Adrenal gland (tissue), 12 donors: ENCODE data around the gene EYS. TPM values are rescaled to one million over a fixed set of nuclear protein-coding genes. Genes with fewer than 3 reads are reported as not detected.

Experiments used
- DNase-seq, 7 donors: peaks; one replicate each; pipeline ENCODE4 v3.0.0-alpha.2; 2019 to 2020
- H3K27ac ChIP-seq, 5 donors: fragments of 200-600 bp; sonication (generic) in 4 of 5; 1 replicate in 3 of 5; 2 replicates in 2 of 5; pipeline versions ENCODE4 v1.5.1 to v1.8.0; 2016 to 2020; ENCODE audit warnings: mild to moderate bottlenecking in 1 of 5
- H3K27me3 ChIP-seq: fragments of 200-600 bp; 2 replicates; pipeline ENCODE4 v1.8.0; 2021
- H3K36me3 ChIP-seq, 2 donors: fragments of 200-600 bp; replicated peaks in 1 of 2; 1 replicate in 1 of 2; 2 replicates in 1 of 2; pipeline versions ENCODE4 v1.5.1 to v1.8.0; 2018 to 2022
- H3K4me1 ChIP-seq, 2 donors: fragments of 200-600 bp; replicated peaks in 1 of 2; 1 replicate in 1 of 2; 2 replicates in 1 of 2; pipeline versions ENCODE4 v1.5.1 to v1.8.0; 2018 to 2021
- H3K4me3 ChIP-seq, 4 donors: fragments of 200-600 bp; sonication (generic) in 3 of 4; one replicate each; pipeline ENCODE4 v1.5.1; 2016 to 2018
- H3K9me3 ChIP-seq, 3 donors: fragments of 200-600 bp; sonication (generic) in 1 of 3; replicated peaks in 1 of 3; 1 replicate in 2 of 3; 2 replicates in 1 of 3; pipeline versions ENCODE4 v1.5.1 to v1.8.0; 2016 to 2021
- POLR2A ChIP-seq, 2 donors: fragments of 450-650 bp; IDR thresholded peaks; one replicate each; pipeline ENCODE4 v1.6.1; 2017; ENCODE audit warnings: antibody characterized with exemption in 2 of 2, mild to moderate bottlenecking in 2 of 2, moderate library complexity in 1 of 2
- WGBS, 4 donors: extraction: QIAGEN DNeasy Blood & Tissue Kit in 2 of 4; methylation state at CpG; one replicate each; pipeline versions ENCODE4 v1.1.5 to v1.1.7; 2013 to 2017; 5-methylcytosine and 5-hydroxymethylcytosine counted together
- intact Hi-C, 2 donors: fragments of 100-400 bp; cut with DNase I; formaldehyde crosslinking; loops; one replicate each; pipeline versions ENCODE4 v1.14.1 to v1.15.0; 2022 to 2023
- polyA plus RNA-seq, 3 donors: library from polyadenylated mRNA; stranded (reverse); fragments of 200-250 nt in 2 of 3; fragments of 350-450 nt in 1 of 3; fragmentation: Illumina TruSeq in 1 of 3; extraction: RNeasy Lipid Tissue Mini Kit (QIAGEN cat#74804) in 1 of 3; gene quantifications; one replicate each; pipeline ENCODE4 v1.2.3, GENCODE V29; 2013 to 2014
- total RNA-seq, 9 donors: library from RNA; depleted of rRNA in 4 of 9; stranded (reverse); fragments of >200 nt in 4 of 9; fragments of 120-200 nt in 1 of 9; fragmentation: NEBNext Ultra II Directional in 1 of 9; extraction: Animal tissue kit (Norgen Biotek cat#: 25700) in 1 of 9; gene quantifications; one replicate each; pipeline versions ENCODE4 v1.1.0 to v1.2.4, GENCODE V29; 2013 to 2023
- TF ChIP-seq, protein P1 (sequence below), 6 experiments: fragments of 450-650 bp in 4 of 6; fragments of 200-600 bp in 2 of 6; sonication (generic) in 1 of 6; IDR thresholded peaks; 1 replicate in 5 of 6; 2 replicates in 1 of 6; pipeline versions ENCODE4 v1.5.1 to v1.8.0; 2016 to 2021; ENCODE audit warnings: antibody characterized with exemption in 6 of 6, mild to moderate bottlenecking in 2 of 6, moderate library complexity in 1 of 6
- donor health status: healthy with polysubstance abuse.
- donor health status: Bipolar disorder and iron deficiency.
- donor health status: DM: yes; HTN: yes; CAD: no.
- donor health status: DM: no; HTN: no; CAD: no.
- donor health status: DM: no; HTN: no; CAD: no.
- donor health status: DM: yes; HTN: yes; CAD: no.

The EYS gene
- total and polyA plus RNA-seq, 12 donors: 0.03 to 3.1 (median 0.18) TPM; not detected in 7

DNA sequence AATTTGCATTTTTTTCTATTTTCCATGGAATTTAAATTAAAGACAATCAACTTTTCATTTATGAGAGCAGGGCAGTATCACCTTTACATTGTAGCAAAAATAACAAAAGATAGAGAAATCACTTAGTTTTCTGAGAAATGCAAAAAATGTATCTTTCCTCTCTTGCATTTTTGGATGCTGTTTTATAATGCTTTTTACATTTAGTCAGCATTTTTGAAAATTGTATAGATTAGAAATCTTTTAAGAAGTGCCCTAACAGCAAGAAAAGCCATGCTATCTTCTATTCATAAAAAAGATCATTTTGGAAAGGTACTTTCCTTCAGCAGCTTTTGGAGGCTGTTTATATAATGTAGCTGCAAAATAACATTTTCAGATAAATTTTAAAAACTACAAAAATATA is 421.8 kb downstream of the EYS start:
- Histone ChIP-seq H3K27ac (no peak overlapping the region), H3K4me3 (no peak overlapping the region), H3K36me3 (no peaks in the 10 kb centered on the region), H3K27me3 (no peaks in the 10 kb centered on the region), H3K4me1 (no peaks in the 10 kb centered on the region), H3K9me3 (peaks cover 0 to 7% (median 0%) of the 10 kb centered on the region in 3 donors)
- TF ChIP-seq POLR2A (IDR thresholded peaks at IDR 0.05): no peak
- TF ChIP-seq, protein P1, sequence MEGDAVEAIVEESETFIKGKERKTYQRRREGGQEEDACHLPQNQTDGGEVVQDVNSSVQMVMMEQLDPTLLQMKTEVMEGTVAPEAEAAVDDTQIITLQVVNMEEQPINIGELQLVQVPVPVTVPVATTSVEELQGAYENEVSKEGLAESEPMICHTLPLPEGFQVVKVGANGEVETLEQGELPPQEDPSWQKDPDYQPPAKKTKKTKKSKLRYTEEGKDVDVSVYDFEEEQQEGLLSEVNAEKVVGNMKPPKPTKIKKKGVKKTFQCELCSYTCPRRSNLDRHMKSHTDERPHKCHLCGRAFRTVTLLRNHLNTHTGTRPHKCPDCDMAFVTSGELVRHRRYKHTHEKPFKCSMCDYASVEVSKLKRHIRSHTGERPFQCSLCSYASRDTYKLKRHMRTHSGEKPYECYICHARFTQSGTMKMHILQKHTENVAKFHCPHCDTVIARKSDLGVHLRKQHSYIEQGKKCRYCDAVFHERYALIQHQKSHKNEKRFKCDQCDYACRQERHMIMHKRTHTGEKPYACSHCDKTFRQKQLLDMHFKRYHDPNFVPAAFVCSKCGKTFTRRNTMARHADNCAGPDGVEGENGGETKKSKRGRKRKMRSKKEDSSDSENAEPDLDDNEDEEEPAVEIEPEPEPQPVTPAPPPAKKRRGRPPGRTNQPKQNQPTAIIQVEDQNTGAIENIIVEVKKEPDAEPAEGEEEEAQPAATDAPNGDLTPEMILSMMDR (IDR thresholded peaks at IDR 0.05): no peak
- intact Hi-C loops: no loop called here
- no peak for DNase-seq

DNA sequence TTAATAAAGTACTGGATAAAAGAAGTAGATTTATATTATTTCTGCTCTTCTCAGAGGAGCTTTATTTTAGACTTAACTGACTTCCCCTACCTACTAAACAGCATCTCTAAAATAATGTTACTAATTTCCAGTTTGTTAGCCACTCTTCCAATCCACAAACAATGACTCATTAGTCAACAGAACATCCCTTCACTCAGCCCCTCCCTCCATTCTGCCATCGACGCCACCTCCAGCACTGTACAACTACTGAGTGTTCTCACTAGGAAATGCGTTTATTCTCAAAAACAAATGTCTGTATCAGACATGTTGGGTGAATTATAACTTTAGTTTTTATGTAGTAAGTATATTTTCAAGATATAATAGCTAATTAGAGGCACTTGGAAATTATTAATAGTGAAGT is 427.0 kb downstream of the EYS start:
- H3K4me1 ChIP-seq: no peaks in the 10 kb centered on the region
- no peak overlapping the region for H3K4me3 ChIP-seq
- no peaks in the 10 kb centered on the region for H3K27me3 ChIP-seq
- intact Hi-C loops: no loop called here
- no peaks in the 10 kb centered on the region for H3K9me3 ChIP-seq
- DNase-seq: no peak
- 87 to 93% (median 91%) methylated on average over 3 of the region's 3 CpGs for WGBS, 4 donors
- TF ChIP-seq, protein P1 (IDR thresholded peaks at IDR 0.05): no peak
- TF ChIP-seq POLR2A (IDR thresholded peaks at IDR 0.05): no peak
- H3K27ac ChIP-seq: no peak overlapping the region
- no peaks in the 10 kb centered on the region for H3K36me3 ChIP-seq

DNA sequence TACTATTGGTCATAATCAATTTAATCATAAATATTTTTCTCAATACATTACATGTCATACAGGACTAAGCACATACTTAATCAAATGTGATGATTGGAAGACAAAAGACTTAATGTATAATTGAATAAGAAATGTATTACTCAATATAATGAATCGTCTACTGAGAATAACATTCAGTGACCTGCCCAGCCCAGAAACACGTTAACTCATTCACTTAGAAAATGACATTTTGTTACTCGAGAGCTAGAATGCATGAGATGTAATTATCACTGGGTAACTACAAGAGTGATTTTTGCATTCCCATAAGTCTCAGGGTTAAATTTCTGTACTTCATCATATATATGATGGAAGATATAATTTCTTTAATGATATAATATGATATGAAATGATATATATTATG is 444.8 kb downstream of the EYS start:
- WGBS, 4 donors: 73 to 76% (median 73%) methylated on average over 3 of the region's 3 CpGs
- H3K27ac ChIP-seq: no peak overlapping the region
- no peaks in the 10 kb centered on the region for H3K36me3 ChIP-seq
- no peaks in the 10 kb centered on the region for H3K4me1 ChIP-seq
- no peak for TF ChIP-seq POLR2A (IDR thresholded peaks at IDR 0.05)
- TF ChIP-seq, protein P1 (IDR thresholded peaks at IDR 0.05): no peak
- no peak overlapping the region for H3K4me3 ChIP-seq
- no peaks in the 10 kb centered on the region for H3K9me3 ChIP-seq
- intact Hi-C loops: no loop called here
- H3K27me3 ChIP-seq: no peaks in the 10 kb centered on the region
- DNase-seq: no peak

DNA sequence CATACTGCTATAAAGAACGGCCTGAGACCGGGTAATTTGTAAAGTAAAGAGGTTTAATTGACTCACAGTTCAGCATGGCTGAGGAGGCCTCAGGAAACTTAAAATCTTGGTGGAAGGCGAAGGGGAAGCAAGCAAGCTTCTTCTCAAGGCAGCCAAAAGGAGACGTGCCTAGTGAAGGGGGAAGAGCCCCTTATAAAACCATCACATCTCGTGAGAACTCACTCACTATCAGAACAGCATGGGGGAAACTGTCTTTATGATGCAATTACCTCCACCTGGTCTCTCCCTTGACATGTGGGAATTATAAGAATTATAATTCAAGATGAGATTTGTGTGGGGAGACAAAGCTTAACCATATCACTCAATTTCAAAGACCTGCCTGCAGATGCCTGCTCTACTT is 447.0 kb downstream of the EYS start:
- no peak for DNase-seq
- no peak overlapping the region for H3K27ac ChIP-seq
- intact Hi-C loops: no loop called here
- TF ChIP-seq POLR2A (IDR thresholded peaks at IDR 0.05): no peak
- TF ChIP-seq, protein P1 (IDR thresholded peaks at IDR 0.05): no peak
- WGBS, 4 donors: 84 to 88% (median 85%) methylated on average over 5 of the region's 5 CpGs
- no peaks in the 10 kb centered on the region for H3K27me3 ChIP-seq
- H3K9me3 ChIP-seq: no peaks in the 10 kb centered on the region
- no peaks in the 10 kb centered on the region for H3K4me1 ChIP-seq
- H3K4me3 ChIP-seq: no peak overlapping the region
- no peaks in the 10 kb centered on the region for H3K36me3 ChIP-seq
